ENCODE results near the gene MTM1.

MTM1 gene

GRCh38 chrX:150573702-150574101 lies 5.3 kb downstream of the MTM1 start:
- H3K4me1 ChIP-seq (ENCODE audit: insufficient read depth, low read length, poor library complexity, severe bottlenecking) = peaks cover 55% of the 10 kb centered on the region
- H2AFZ ChIP-seq (ENCODE audit: low read length) = no peak overlapping the region
- H4K20me1 ChIP-seq (ENCODE audit: insufficient read depth, low read length, poor library complexity, severe bottlenecking) = no peaks in the 10 kb centered on the region
- H3K9me3 ChIP-seq (ENCODE audit: insufficient read depth, low read depth, low read length) = no peaks in the 10 kb centered on the region
- peaks cover 79% of the 10 kb centered on the region for H3K79me2 ChIP-seq (ENCODE audit: insufficient read depth, low read length)
- peak overlapping the region; percentile 55 for H3K9ac ChIP-seq (ENCODE audit: low read depth, low read length, poor library complexity, severe bottlenecking)
- no peaks in the 10 kb centered on the region for H3F3A ChIP-seq (ENCODE audit: low read depth)
- no peaks in the 10 kb centered on the region for H3K9me2 ChIP-seq (replicated peaks; ENCODE audit: low read depth, low read length)
- no peak for TF ChIP-seq EZH2phosphoT487 (IDR thresholded peaks at IDR 0.05; ENCODE audit: borderline replicate concordance)
- TF ChIP-seq, protein P1, sequence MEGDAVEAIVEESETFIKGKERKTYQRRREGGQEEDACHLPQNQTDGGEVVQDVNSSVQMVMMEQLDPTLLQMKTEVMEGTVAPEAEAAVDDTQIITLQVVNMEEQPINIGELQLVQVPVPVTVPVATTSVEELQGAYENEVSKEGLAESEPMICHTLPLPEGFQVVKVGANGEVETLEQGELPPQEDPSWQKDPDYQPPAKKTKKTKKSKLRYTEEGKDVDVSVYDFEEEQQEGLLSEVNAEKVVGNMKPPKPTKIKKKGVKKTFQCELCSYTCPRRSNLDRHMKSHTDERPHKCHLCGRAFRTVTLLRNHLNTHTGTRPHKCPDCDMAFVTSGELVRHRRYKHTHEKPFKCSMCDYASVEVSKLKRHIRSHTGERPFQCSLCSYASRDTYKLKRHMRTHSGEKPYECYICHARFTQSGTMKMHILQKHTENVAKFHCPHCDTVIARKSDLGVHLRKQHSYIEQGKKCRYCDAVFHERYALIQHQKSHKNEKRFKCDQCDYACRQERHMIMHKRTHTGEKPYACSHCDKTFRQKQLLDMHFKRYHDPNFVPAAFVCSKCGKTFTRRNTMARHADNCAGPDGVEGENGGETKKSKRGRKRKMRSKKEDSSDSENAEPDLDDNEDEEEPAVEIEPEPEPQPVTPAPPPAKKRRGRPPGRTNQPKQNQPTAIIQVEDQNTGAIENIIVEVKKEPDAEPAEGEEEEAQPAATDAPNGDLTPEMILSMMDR (conservative IDR thresholded peaks at IDR 0.05; ENCODE audit: low read length) = peak; percentile 31
- no peaks in the 10 kb centered on the region for H3K27me3 ChIP-seq (ENCODE audit: insufficient read depth, low read length, poor library complexity, severe bottlenecking)
- H3K4me2 ChIP-seq (ENCODE audit: low read depth, low read length, poor library complexity, severe bottlenecking) = peak overlapping the region; percentile 79
- no peaks in the 10 kb centered on the region for H3K36me3 ChIP-seq (ENCODE audit: insufficient read depth, low read length)
- peak overlapping the region; percentile 82 for H3K4me3 ChIP-seq (ENCODE audit: low read length, poor library complexity, severe bottlenecking)

DNA sequence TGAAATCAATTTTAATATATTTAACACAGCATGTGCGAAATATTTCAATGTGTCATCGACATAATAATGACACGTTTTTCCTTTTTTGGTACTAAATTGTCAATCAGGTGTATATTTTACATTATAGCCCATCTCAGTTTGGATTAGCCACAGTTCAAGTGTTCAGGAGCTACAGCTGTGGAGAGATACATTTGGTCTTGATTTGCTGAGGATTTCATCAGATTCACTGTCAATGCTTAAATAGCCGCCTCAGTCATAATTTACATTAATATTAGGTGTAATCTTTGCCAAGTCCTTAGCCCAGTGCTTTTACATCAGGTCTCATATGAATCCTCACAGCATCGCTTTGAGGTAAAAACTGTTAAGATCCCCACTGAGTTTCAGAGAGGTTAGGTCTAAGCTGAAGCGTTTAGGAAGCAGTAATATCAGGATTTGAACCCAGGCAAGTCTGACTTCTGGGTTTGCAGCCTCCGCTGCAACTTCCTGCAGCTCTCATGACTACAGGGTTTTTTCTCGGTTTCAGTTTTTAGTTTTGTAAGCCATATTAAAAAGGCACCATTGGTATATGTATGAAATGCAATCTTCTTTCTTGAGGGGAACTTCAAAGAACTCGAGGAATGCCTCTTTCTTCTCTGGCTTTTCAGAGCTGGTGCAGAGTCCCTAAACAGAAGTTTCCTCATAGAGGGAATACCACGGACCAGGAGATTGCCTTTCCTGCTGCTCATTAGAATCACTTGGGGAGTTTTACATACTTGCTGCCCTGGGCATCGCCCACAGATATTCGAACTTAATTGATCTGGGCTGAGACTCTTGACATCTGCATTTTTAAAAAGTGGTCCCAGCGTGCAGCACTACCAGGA lies 6.4 kb downstream of the MTM1 start:
- H3K4me2 ChIP-seq (ENCODE audit: low read depth, low read length, poor library complexity, severe bottlenecking) = peak overlapping the region; percentile 66
- H3K36me3 ChIP-seq (ENCODE audit: insufficient read depth, low read length) = no peaks in the 10 kb centered on the region
- H3K9me3 ChIP-seq (ENCODE audit: insufficient read depth, low read depth, low read length) = no peaks in the 10 kb centered on the region
- peaks cover 80% of the 10 kb centered on the region for H3K79me2 ChIP-seq (ENCODE audit: insufficient read depth, low read length)
- peak overlapping the region; percentile 38 for H3K9ac ChIP-seq (ENCODE audit: low read depth, low read length, poor library complexity, severe bottlenecking)
- no peaks in the 10 kb centered on the region for H3K9me2 ChIP-seq (replicated peaks; ENCODE audit: low read depth, low read length)
- TF ChIP-seq, protein P1 (conservative IDR thresholded peaks at IDR 0.05; ENCODE audit: low read length) = no peak
- no peak for TF ChIP-seq EZH2phosphoT487 (IDR thresholded peaks at IDR 0.05; ENCODE audit: borderline replicate concordance)
- no peaks in the 10 kb centered on the region for H3K27me3 ChIP-seq (ENCODE audit: insufficient read depth, low read length, poor library complexity, severe bottlenecking)
- peak overlapping the region; percentile 63 for H3K4me3 ChIP-seq (ENCODE audit: low read length, poor library complexity, severe bottlenecking)
- H3F3A ChIP-seq (ENCODE audit: low read depth) = no peaks in the 10 kb centered on the region
- no peaks in the 10 kb centered on the region for H4K20me1 ChIP-seq (ENCODE audit: insufficient read depth, low read length, poor library complexity, severe bottlenecking)
- no peak overlapping the region for H2AFZ ChIP-seq (ENCODE audit: low read length)
- peaks cover 53% of the 10 kb centered on the region for H3K4me1 ChIP-seq (ENCODE audit: insufficient read depth, low read length, poor library complexity, severe bottlenecking)

DNA sequence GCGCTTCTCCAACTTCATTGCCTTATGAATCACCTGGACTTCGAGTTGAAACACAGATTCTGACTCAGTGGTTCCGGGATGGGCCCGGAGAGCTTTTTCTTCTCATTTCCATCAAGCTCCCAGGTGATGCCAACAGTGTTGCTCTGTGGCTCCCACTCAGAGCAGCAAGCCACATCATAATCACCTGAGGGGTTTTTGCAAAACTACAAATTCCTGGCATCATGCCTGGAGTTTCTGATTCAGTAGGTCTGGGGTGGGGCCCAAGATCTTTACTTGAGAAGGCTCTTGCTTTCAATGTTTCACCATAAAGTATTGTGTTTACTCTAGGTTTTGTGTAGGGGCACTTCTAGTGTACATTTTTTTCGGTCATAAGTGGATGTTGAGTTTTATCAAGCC lies 7.0 kb downstream of the MTM1 start:
- peaks cover 76% of the 10 kb centered on the region for H3K79me2 ChIP-seq (ENCODE audit: insufficient read depth, low read length)
- peak overlapping the region; percentile 38 for H3K9ac ChIP-seq (ENCODE audit: low read depth, low read length, poor library complexity, severe bottlenecking)
- H4K20me1 ChIP-seq (ENCODE audit: insufficient read depth, low read length, poor library complexity, severe bottlenecking) = no peaks in the 10 kb centered on the region
- no peak overlapping the region for H2AFZ ChIP-seq (ENCODE audit: low read length)
- TF ChIP-seq EZH2phosphoT487 (IDR thresholded peaks at IDR 0.05; ENCODE audit: borderline replicate concordance) = no peak
- TF ChIP-seq, protein P1 (conservative IDR thresholded peaks at IDR 0.05; ENCODE audit: low read length) = no peak
- no peaks in the 10 kb centered on the region for H3K27me3 ChIP-seq (ENCODE audit: insufficient read depth, low read length, poor library complexity, severe bottlenecking)
- peaks cover 47% of the 10 kb centered on the region for H3K4me1 ChIP-seq (ENCODE audit: insufficient read depth, low read length, poor library complexity, severe bottlenecking)
- H3K4me3 ChIP-seq (ENCODE audit: low read length, poor library complexity, severe bottlenecking) = peak overlapping the region; percentile 63
- no peaks in the 10 kb centered on the region for H3K9me3 ChIP-seq (ENCODE audit: insufficient read depth, low read depth, low read length)
- no peaks in the 10 kb centered on the region for H3F3A ChIP-seq (ENCODE audit: low read depth)
- no peaks in the 10 kb centered on the region for H3K36me3 ChIP-seq (ENCODE audit: insufficient read depth, low read length)
- peak overlapping the region; percentile 66 for H3K4me2 ChIP-seq (ENCODE audit: low read depth, low read length, poor library complexity, severe bottlenecking)
- H3K9me2 ChIP-seq (replicated peaks; ENCODE audit: low read depth, low read length) = no peaks in the 10 kb centered on the region
